Cardiac ventricle fibroblast (primary cell): Measurements from ENCODE around the gene ETAA1. TPM values are rescaled to one million over a fixed set of nuclear protein-coding genes. Genes with fewer than 3 reads are reported as not detected.

Source experiments
- total RNA-seq: library from RNA; depleted of rRNA; stranded (reverse); fragments of >200 nt; gene quantifications from 2 replicates; pipeline ENCODE4 v1.2.3, GENCODE V29; 2015

ETAA1 gene
- total RNA-seq, result 13.2 TPM in 2 replicates

GRCh38 chr2:67397143-67397986 is at the start of gene ETAA1:
Gene ETAA1 (plus strand): TSS chr2:67397333. CDS start chr2:67397449, 116 bp downstream.

